Measurements from ENCODE around the gene MTAP. TPM values are rescaled to one million over a fixed set of nuclear protein-coding genes. Genes with fewer than 3 reads are reported as not detected.

MTAP gene
- total and polyA plus RNA-seq, 4 donors, result 8.6 to 17.7 (median 12.6) TPM

DNA sequence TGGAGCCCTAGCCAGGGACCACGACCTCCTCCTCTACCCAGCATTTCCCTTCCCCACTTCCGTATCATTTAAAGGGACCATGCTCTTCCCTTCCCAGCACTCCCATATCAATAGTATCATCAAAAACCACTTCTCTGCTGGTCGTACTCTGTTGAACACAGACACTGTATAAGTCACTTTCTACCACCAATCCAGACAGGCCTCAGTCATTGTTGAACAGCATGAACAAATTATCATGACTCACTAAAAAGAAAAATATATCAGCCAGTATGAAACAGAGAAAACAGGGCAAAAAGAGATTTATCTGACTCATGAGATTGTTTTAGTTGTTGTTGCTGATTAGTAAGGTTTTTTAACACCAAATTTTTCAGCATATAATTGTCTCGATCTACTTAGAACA, 101.9 kb downstream of the MTAP start (continued):
- TF ChIP-seq, protein P1, sequence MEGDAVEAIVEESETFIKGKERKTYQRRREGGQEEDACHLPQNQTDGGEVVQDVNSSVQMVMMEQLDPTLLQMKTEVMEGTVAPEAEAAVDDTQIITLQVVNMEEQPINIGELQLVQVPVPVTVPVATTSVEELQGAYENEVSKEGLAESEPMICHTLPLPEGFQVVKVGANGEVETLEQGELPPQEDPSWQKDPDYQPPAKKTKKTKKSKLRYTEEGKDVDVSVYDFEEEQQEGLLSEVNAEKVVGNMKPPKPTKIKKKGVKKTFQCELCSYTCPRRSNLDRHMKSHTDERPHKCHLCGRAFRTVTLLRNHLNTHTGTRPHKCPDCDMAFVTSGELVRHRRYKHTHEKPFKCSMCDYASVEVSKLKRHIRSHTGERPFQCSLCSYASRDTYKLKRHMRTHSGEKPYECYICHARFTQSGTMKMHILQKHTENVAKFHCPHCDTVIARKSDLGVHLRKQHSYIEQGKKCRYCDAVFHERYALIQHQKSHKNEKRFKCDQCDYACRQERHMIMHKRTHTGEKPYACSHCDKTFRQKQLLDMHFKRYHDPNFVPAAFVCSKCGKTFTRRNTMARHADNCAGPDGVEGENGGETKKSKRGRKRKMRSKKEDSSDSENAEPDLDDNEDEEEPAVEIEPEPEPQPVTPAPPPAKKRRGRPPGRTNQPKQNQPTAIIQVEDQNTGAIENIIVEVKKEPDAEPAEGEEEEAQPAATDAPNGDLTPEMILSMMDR (IDR thresholded peaks at IDR 0.05; ENCODE audit: low read depth, low read length, missing input control), result no peak
- no peak for TF ChIP-seq SP1 (IDR thresholded peaks at IDR 0.05)
- TF ChIP-seq GABPA (IDR thresholded peaks at IDR 0.05 in 1 of 2, conservative IDR thresholded peaks at IDR 0.05 in 1 of 2), result no peak
- no peak for TF ChIP-seq NR2F2 (IDR thresholded peaks at IDR 0.05)
- TF ChIP-seq FOXA1 (IDR thresholded peaks at IDR 0.05), result no peak
- no peak for TF ChIP-seq HNF4G (IDR thresholded peaks at IDR 0.05)
- no peak for TF ChIP-seq JUND (IDR thresholded peaks at IDR 0.05)
- no peak for TF ChIP-seq RAD21 (IDR thresholded peaks at IDR 0.05)
- TF ChIP-seq, protein P2, sequence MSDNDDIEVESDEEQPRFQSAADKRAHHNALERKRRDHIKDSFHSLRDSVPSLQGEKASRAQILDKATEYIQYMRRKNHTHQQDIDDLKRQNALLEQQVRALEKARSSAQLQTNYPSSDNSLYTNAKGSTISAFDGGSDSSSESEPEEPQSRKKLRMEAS (IDR thresholded peaks at IDR 0.05), result no peak

DNA sequence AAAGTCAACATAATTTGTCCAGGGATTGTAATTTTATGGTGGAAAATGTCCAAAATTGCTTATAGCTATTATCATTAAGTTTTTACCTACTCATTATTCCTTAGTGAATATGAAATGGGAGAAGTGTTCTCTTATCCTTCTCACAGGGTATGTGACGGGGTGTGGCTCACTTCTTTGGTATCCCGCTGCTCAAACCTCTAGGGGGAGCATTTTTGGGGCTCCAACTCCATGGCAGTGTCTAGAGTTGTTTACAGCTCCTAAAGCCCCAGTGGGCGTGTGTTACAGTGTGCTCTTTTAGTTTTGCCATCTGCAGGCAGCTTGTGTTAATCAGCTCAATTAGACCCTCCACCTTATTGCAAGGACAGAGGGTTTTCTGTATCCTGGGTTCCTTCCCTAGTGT, 102.3 kb downstream of the MTAP start:
- Histone ChIP-seq H3K9ac (ENCODE audit: low read depth in 1 of 2, low read length in 2 of 2) (no peak overlapping the region), H3K4me1 (ENCODE audit: control insufficient read depth in 4 of 4, insufficient read depth in 4 of 4, low read length in 3 of 4) (no peaks in the 10 kb centered on the region), H3K27me3 (ENCODE audit: control insufficient read depth in 4 of 4, insufficient read depth in 4 of 4, low read length in 3 of 4) (no peaks in the 10 kb centered on the region), H3K27ac (ENCODE audit: low read depth in 1 of 2, low read length in 2 of 2) (no peak overlapping the region), H3K9me3 (ENCODE audit: control insufficient read depth in 4 of 4, low read length in 3 of 4) (peaks cover 0 to 12% (median 4%) of the 10 kb centered on the region in 4 donors), H3K36me3 (ENCODE audit: control insufficient read depth in 4 of 4, insufficient read depth in 3 of 4, low read depth in 1 of 4, low read length in 3 of 4) (no peaks in the 10 kb centered on the region), H3K4me3 (ENCODE audit: low read depth in 1 of 3, low read length in 3 of 3) (no peak overlapping the region)
- DNase-seq (ENCODE audit: low spot score), result no peak
- 91% methylated on average over 3 of the region's 3 CpGs for WGBS
- TF ChIP-seq TAF1 (conservative IDR thresholded peaks at IDR 0.05) (no peak), RAD21 (IDR thresholded peaks at IDR 0.05) (no peak), HNF4A (conservative IDR thresholded peaks at IDR 0.05) (no peak), HNF4G (IDR thresholded peaks at IDR 0.05) (no peak), GABPA (IDR thresholded peaks at IDR 0.05 in 1 of 2, conservative IDR thresholded peaks at IDR 0.05 in 1 of 2) (no peak), FOXA1 (IDR thresholded peaks at IDR 0.05) (no peak), NR2F2 (IDR thresholded peaks at IDR 0.05) (no peak), YY1 (IDR thresholded peaks at IDR 0.05) (no peak), JUND (IDR thresholded peaks at IDR 0.05) (no peak), EGR1 (IDR thresholded peaks at IDR 0.05; ENCODE audit: low read depth in 2 of 2) (no peak), SP1 (IDR thresholded peaks at IDR 0.05) (no peak), FOXA2 (IDR thresholded peaks at IDR 0.05) (no peak), RXRA (IDR thresholded peaks at IDR 0.05) (no peak)
- TF ChIP-seq, protein P3, sequence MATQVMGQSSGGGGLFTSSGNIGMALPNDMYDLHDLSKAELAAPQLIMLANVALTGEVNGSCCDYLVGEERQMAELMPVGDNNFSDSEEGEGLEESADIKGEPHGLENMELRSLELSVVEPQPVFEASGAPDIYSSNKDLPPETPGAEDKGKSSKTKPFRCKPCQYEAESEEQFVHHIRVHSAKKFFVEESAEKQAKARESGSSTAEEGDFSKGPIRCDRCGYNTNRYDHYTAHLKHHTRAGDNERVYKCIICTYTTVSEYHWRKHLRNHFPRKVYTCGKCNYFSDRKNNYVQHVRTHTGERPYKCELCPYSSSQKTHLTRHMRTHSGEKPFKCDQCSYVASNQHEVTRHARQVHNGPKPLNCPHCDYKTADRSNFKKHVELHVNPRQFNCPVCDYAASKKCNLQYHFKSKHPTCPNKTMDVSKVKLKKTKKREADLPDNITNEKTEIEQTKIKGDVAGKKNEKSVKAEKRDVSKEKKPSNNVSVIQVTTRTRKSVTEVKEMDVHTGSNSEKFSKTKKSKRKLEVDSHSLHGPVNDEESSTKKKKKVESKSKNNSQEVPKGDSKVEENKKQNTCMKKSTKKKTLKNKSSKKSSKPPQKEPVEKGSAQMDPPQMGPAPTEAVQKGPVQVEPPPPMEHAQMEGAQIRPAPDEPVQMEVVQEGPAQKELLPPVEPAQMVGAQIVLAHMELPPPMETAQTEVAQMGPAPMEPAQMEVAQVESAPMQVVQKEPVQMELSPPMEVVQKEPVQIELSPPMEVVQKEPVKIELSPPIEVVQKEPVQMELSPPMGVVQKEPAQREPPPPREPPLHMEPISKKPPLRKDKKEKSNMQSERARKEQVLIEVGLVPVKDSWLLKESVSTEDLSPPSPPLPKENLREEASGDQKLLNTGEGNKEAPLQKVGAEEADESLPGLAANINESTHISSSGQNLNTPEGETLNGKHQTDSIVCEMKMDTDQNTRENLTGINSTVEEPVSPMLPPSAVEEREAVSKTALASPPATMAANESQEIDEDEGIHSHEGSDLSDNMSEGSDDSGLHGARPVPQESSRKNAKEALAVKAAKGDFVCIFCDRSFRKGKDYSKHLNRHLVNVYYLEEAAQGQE (IDR thresholded peaks at IDR 0.05), result no peak
- TF ChIP-seq, protein P2 (IDR thresholded peaks at IDR 0.05), result no peak
- TF ChIP-seq, protein P4, sequence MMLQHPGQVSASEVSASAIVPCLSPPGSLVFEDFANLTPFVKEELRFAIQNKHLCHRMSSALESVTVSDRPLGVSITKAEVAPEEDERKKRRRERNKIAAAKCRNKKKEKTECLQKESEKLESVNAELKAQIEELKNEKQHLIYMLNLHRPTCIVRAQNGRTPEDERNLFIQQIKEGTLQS (IDR thresholded peaks at IDR 0.05), result no peak
- TF ChIP-seq, protein P5, sequence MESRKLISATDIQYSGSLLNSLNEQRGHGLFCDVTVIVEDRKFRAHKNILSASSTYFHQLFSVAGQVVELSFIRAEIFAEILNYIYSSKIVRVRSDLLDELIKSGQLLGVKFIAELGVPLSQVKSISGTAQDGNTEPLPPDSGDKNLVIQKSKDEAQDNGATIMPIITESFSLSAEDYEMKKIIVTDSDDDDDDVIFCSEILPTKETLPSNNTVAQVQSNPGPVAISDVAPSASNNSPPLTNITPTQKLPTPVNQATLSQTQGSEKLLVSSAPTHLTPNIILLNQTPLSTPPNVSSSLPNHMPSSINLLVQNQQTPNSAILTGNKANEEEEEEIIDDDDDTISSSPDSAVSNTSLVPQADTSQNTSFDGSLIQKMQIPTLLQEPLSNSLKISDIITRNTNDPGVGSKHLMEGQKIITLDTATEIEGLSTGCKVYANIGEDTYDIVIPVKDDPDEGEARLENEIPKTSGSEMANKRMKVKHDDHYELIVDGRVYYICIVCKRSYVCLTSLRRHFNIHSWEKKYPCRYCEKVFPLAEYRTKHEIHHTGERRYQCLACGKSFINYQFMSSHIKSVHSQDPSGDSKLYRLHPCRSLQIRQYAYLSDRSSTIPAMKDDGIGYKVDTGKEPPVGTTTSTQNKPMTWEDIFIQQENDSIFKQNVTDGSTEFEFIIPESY (IDR thresholded peaks at IDR 0.05), result no peak
